Gastrocnemius medialis (tissue), 4 donors: Measurements from ENCODE around the gene CCDC40. TPM values are rescaled to one million over a fixed set of nuclear protein-coding genes. Genes with fewer than 3 reads are reported as not detected.

Experiments used
- ATAC-seq, 2 donors: fragments of 150-250 bp; one replicate each; pipeline ENCODE4 v1.9.1; 2016
- DNase-seq, 2 donors: peaks; one replicate each; pipeline ENCODE4 v3.0.0-alpha.2; 2019
- H3K27ac ChIP-seq, 4 donors: fragments of 200-600 bp; sonication (generic); 1 replicate in 1 of 4; 2 replicates in 3 of 4; pipeline ENCODE4 v1.5.1; 2016 to 2018; ENCODE audit warnings: mild to moderate bottlenecking in 2 of 4, moderate library complexity in 1 of 4
- H3K27me3 ChIP-seq, 3 donors: fragments of 200-600 bp; sonication (generic) in 2 of 3; 1 replicate in 1 of 3; 2 replicates in 2 of 3; pipeline versions ENCODE4 v1.5.1 to v1.6.0; 2016 to 2019; ENCODE audit warnings: mild to moderate bottlenecking in 1 of 3, moderate library complexity in 1 of 3
- H3K36me3 ChIP-seq, 2 donors: fragments of 200-600 bp; sonication (generic) in 1 of 2; one replicate each; pipeline ENCODE4 v1.5.1; 2017 to 2018
- H3K4me1 ChIP-seq, 2 donors: fragments of 200-600 bp; sonication (generic) in 1 of 2; one replicate each; pipeline ENCODE4 v1.5.1; 2016 to 2017; ENCODE audit warnings: mild to moderate bottlenecking in 2 of 2
- H3K4me3 ChIP-seq, 4 donors: fragments of 200-600 bp; sonication (generic) in 3 of 4; 1 replicate in 1 of 4; 2 replicates in 3 of 4; pipeline ENCODE4 v1.5.1; 2016 to 2019; ENCODE audit warnings: mild to moderate bottlenecking in 2 of 4
- H3K9me3 ChIP-seq, 3 donors: fragments of 200-600 bp; sonication (generic) in 2 of 3; 1 replicate in 1 of 3; 2 replicates in 2 of 3; pipeline ENCODE4 v1.5.1; 2016 to 2019
- POLR2A ChIP-seq, 2 donors: fragments of 450-650 bp; IDR thresholded peaks; one replicate each; pipeline ENCODE4 v1.6.1; 2017; ENCODE audit warnings: antibody characterized with exemption in 2 of 2, mild to moderate bottlenecking in 2 of 2, moderate library complexity in 2 of 2
- in situ Hi-C, 4 donors: fragments of 200-750 bp; cut with MboI; loops; one replicate each; pipeline versions ENCODE4 v1.15.0 to v1.8.0; 2017; ENCODE audit warnings: low sequenced_read_pairs in 4 of 4
- intact Hi-C: fragments of 100-400 bp; cut with DNase I; formaldehyde crosslinking; loops from one replicate; pipeline ENCODE4 v1.15.1; 2023; ENCODE audit warnings: low total_unique reads
- total RNA-seq, 4 donors: library from RNA; depleted of rRNA; stranded (reverse); fragments of >200 nt; gene quantifications; one replicate each; pipeline versions ENCODE4 v1.1.0 to v1.2.3, GENCODE V29; 2016
- TF ChIP-seq, protein P1 (sequence below), 5 experiments: fragments of 450-650 bp in 3 of 5; fragments of 200-600 bp in 2 of 5; sonication (generic) in 2 of 5; IDR thresholded peaks in 4 of 5; conservative IDR thresholded peaks in 1 of 5; 1 replicate in 4 of 5; 2 replicates in 1 of 5; pipeline ENCODE4 v1.5.1; 2016 to 2019; ENCODE audit warnings: antibody characterized with exemption in 5 of 5, mild to moderate bottlenecking in 3 of 5, moderate library complexity in 3 of 5

The CCDC40 gene
- total RNA-seq, 4 donors from 2014 or later, result 0.18 to 2.1 (median 1.1) TPM

DNA sequence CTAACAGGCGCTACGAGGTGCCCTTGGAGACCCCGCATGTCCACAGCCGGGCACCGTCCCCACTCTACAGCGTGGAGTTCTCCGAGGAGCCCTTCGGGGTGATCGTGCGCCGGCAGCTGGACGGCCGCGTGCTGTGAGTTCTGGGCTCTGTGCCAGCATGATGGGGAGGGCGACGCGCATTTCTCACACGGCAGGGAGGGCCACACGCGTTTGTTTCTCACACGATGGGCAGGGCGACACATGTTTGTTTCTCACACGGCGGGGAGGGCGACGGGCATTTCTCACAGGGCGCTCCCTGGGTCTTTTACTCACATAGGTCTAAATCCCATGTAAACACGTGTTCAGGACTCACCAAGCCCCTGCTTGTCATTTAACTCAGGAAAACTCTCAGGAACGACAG is 69.3 kb downstream of the CCDC40 start:
- H3K9me3 ChIP-seq, result no peaks in the 10 kb centered on the region
- intact Hi-C loops (no loop called here), in situ Hi-C loops (no loop called here)
- TF ChIP-seq, protein P1, sequence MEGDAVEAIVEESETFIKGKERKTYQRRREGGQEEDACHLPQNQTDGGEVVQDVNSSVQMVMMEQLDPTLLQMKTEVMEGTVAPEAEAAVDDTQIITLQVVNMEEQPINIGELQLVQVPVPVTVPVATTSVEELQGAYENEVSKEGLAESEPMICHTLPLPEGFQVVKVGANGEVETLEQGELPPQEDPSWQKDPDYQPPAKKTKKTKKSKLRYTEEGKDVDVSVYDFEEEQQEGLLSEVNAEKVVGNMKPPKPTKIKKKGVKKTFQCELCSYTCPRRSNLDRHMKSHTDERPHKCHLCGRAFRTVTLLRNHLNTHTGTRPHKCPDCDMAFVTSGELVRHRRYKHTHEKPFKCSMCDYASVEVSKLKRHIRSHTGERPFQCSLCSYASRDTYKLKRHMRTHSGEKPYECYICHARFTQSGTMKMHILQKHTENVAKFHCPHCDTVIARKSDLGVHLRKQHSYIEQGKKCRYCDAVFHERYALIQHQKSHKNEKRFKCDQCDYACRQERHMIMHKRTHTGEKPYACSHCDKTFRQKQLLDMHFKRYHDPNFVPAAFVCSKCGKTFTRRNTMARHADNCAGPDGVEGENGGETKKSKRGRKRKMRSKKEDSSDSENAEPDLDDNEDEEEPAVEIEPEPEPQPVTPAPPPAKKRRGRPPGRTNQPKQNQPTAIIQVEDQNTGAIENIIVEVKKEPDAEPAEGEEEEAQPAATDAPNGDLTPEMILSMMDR (IDR thresholded peaks at IDR 0.05 in 4 of 5, conservative IDR thresholded peaks at IDR 0.05 in 1 of 5), result no peak
- TF ChIP-seq POLR2A (IDR thresholded peaks at IDR 0.05), result no peak
- peaks cover 9 to 16% of the 10 kb centered on the region in 2 donors for H3K4me1 ChIP-seq
- ATAC-seq (no peak), DNase-seq (no peak)
- no peak overlapping the region for H3K4me3 ChIP-seq
- no peaks in the 10 kb centered on the region for H3K27me3 ChIP-seq
- H3K36me3 ChIP-seq, result no peaks in the 10 kb centered on the region
- H3K27ac ChIP-seq, result no peak overlapping the region

DNA sequence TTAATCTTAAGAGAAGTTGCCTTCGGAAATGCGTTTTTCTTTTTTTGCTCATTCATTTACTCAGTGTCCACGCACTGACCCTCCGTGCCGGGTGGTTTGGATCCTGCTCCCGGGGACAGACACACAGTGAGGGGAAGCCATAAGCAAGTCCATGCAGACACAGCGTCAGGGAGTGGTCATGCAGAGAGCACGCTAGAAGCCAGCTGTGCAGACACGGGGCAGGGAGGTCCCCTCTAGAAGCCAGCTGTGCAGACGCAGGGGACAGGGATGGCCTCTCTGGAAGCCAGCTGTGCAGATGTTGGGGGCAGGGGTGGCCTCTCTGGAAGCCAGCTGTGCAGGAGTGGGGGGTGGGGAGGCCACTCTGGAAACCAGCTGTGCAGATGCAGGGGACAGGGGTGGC is 69.7 kb downstream of the CCDC40 start:
- no peak for ATAC-seq
- H3K27ac ChIP-seq, result no peak overlapping the region
- in situ Hi-C loops, result no loop called here
- intact Hi-C loops, result no loop called here
- H3K9me3 ChIP-seq, result no peaks in the 10 kb centered on the region
- no peak for DNase-seq
- no peaks in the 10 kb centered on the region for H3K36me3 ChIP-seq
- H3K27me3 ChIP-seq, result no peaks in the 10 kb centered on the region
- TF ChIP-seq, protein P1 (IDR thresholded peaks at IDR 0.05 in 4 of 5, conservative IDR thresholded peaks at IDR 0.05 in 1 of 5), result no peak
- TF ChIP-seq POLR2A (IDR thresholded peaks at IDR 0.05), result no peak
- H3K4me3 ChIP-seq, result no peak overlapping the region
- peaks cover 9 to 13% of the 10 kb centered on the region in 2 donors for H3K4me1 ChIP-seq

DNA sequence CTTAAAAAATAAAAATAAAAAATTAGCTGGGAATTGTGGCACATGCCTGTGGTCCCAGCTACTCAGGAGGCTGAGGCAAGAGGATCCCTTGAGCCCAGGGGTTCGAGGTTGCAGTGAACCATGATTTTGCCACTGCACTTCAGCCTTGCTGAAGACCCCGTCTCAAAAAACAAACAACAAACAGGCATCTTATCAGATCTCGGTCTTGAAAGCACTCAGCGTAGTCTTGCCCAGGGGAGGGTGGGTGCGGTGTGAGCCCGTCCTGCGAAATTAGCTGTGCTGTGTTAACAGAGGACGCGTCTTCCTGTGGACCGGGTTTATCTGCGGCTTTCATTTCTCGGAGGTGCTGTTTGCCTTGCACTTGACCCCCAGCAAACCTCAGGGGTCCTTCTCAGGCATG is 70.3 kb downstream of the CCDC40 start:
- Histone ChIP-seq H3K9me3 (no peaks in the 10 kb centered on the region), H3K4me3 (no peak overlapping the region), H3K36me3 (no peaks in the 10 kb centered on the region), H3K4me1 (peaks cover 9 to 13% of the 10 kb centered on the region in 2 donors), H3K27me3 (no peaks in the 10 kb centered on the region), H3K27ac (no peak overlapping the region)
- ATAC-seq, result no peak
- in situ Hi-C loops, result no loop called here
- TF ChIP-seq, protein P1 (IDR thresholded peaks at IDR 0.05 in 4 of 5, conservative IDR thresholded peaks at IDR 0.05 in 1 of 5), result no peak
- TF ChIP-seq POLR2A (IDR thresholded peaks at IDR 0.05), result no peak
- no peak for DNase-seq
- intact Hi-C loops, result no loop called here

DNA sequence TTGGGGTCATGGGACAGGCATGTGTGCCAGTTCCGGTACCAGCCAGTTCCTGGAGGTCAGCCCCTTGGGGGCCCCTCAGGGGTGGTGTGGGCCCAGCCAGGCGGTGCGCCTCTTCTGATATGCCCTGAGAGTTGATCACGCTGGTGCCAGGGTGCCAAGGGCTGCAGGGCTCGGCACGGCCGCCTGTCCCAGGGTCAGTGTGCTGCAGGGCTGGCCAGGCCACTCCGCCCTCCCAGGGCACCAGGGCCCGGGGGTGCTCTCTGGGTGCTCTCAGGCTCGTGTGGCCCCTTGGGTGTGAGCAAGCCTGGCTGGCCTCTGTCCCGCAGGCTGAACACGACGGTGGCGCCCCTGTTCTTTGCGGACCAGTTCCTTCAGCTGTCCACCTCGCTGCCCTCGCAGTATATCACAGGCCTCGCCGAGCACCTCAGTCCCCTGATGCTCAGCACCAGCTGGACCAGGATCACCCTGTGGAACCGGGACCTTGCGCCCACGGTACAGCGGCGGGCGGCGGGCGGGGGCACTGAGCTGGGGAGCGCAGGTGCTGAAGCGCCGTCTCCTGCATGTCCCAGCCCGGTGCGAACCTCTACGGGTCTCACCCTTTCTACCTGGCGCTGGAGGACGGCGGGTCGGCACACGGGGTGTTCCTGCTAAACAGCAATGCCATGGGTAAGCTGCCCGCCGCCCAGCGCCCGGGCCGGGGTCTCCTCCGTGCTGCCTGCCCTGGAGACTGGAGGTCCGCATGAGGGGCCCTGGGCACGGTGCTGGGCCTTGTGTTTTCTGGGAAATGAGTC is 71.0 kb downstream of the CCDC40 start:
- Histone ChIP-seq H3K9me3 (no peaks in the 10 kb centered on the region), H3K36me3 (peaks cover 0 to 5% of the 10 kb centered on the region in 2 donors), H3K27me3 (no peaks in the 10 kb centered on the region), H3K4me1 (peaks cover 4 to 6% of the 10 kb centered on the region in 2 donors), H3K4me3 (no peak overlapping the region), H3K27ac (no peak overlapping the region)
- no peak for TF ChIP-seq POLR2A (IDR thresholded peaks at IDR 0.05)
- TF ChIP-seq, protein P1 (IDR thresholded peaks at IDR 0.05 in 4 of 5, conservative IDR thresholded peaks at IDR 0.05 in 1 of 5), result no peak
- intact Hi-C loops (no loop called here), in situ Hi-C loops (no loop called here)
- ATAC-seq (no peak), DNase-seq (no peak)
